Retinal pigment epithelial cell (primary cell): ENCODE measurements around the gene ST14.

Experiments used
- DNase-seq: peaks from one replicate; pipeline ENCODE4 v3.0.0-alpha.2; 2010; ENCODE audit warnings: low read depth
- H3K4me3 ChIP-seq: 2 replicates; pipeline ENCODE4 v1.5.1; 2011; ENCODE audit warnings: mild to moderate bottlenecking, low read length, control low read depth, moderate library complexity
- CTCF ChIP-seq: conservative IDR thresholded peaks from 2 replicates; pipeline ENCODE4 v1.5.1; 2011; ENCODE audit warnings: low read depth, low read length, control low read depth, inconsistent platforms

The ST14 gene

GRCh38 chr11:130203766-130204702 lies 44.5 kb downstream of the ST14 start:
- TF ChIP-seq CTCF = no peak

GRCh38 chr11:130204703-130205095 lies 45.1 kb downstream of the ST14 start:
- no peak for DNase-seq
- no peak overlapping the region for H3K4me3 ChIP-seq
- TF ChIP-seq CTCF = no peak

More at GRCh38 chr11:130203766-130204702, 44.5 kb downstream of the ST14 start:
- no peak overlapping the region for H3K4me3 ChIP-seq
- DNase-seq = no peak

- DNase-seq = no peak
- TF ChIP-seq CTCF = no peak
- H3K4me3 ChIP-seq = no peak overlapping the region
Observed at GRCh38 chr11:130206141-130206540, 46.6 kb downstream of the ST14 start.

GRCh38 chr11:130208241-130209127 lies 48.9 kb downstream of the ST14 start:
- no peak overlapping the region for H3K4me3 ChIP-seq
- no peak for TF ChIP-seq CTCF
- DNase-seq = no peak

- no peak overlapping the region for H3K4me3 ChIP-seq
- no peak for DNase-seq
- no peak for TF ChIP-seq CTCF
Observed at GRCh38 chr11:130209128-130209932, 49.7 kb downstream of the ST14 start.

GRCh38 chr11:130209954-130210854 lies 50.6 kb downstream of the ST14 start:
- DNase-seq = no peak
- TF ChIP-seq CTCF = no peak
- H3K4me3 ChIP-seq = no peak overlapping the region
